DND-41 (cell line): ENCODE measurements around the gene ANKLE2.

Source experiments
- CTCF ChIP-seq: IDR thresholded peaks from 2 replicates; pipeline ENCODE4 v1.5.1; 2012; ENCODE audit warnings: borderline replicate concordance, low read length, moderate library complexity, mild to moderate bottlenecking; ENCODE audit not compliant: poor library complexity, severe bottlenecking; ENCODE audit errors: extremely low read depth
- EZH2 ChIP-seq: IDR thresholded peaks from 3 replicates; pipeline ENCODE4 v1.6.1; 2012; ENCODE audit warnings: borderline replicate concordance, low read depth, mild to moderate bottlenecking, moderate library complexity, low read length, inconsistent platforms; ENCODE audit not compliant: severe bottlenecking

GRCh38 chr12:132730353-132730752 lies 31.3 kb downstream of the ANKLE2 start:
- TF ChIP-seq CTCF (no peak), EZH2 (no peak)
